Stimulated activated CD8-positive, alpha-beta memory T cell treated with anti-CD3 and anti-CD28 coated beads, Interleukin-12 subunit alpha, Interleukin-12 subunit beta, amount 100 ng/mL, for 1 hour (primary cell): Measurements from ENCODE around the gene ZSWIM5.
"Not testable (repeated sequence)": the region's sequence is repeated elsewhere in the genome, so short reads cannot be mapped to it uniquely, and the experiment has no call there.

Experiments
- DNase-seq: peaks from one replicate; pipeline ENCODE4 v3.0.0-alpha.2; 2020; ENCODE audit warnings: low read depth

The ZSWIM5 gene

GRCh38 chr1:45002650-45003645 is 203.5 kb downstream of the ZSWIM5 start:
- DNase-seq: no peak

GRCh38 chr1:45001576-45001975 is 204.8 kb downstream of the ZSWIM5 start:
- DNase-seq: not testable (repeated sequence)

- DNase-seq: no peak
Observed at GRCh38 chr1:45001011-45001481, 205.4 kb downstream of the ZSWIM5 start.

GRCh38 chr1:44999232-44999631 is 207.2 kb downstream of the ZSWIM5 start:
- no peak for DNase-seq

- no peak for DNase-seq
Observed at GRCh38 chr1:44995467-44996238, 210.8 kb downstream of the ZSWIM5 start.

GRCh38 chr1:44994309-44994898 is 212.0 kb downstream of the ZSWIM5 start:
- no peak for DNase-seq

- DNase-seq: no peak
Observed at GRCh38 chr1:44988531-44989156, 217.8 kb downstream of the ZSWIM5 start.

- DNase-seq: no peak
Observed at GRCh38 chr1:44985747-44986359, 220.6 kb downstream of the ZSWIM5 start.

- not testable (repeated sequence) for DNase-seq
Observed at GRCh38 chr1:44977372-44977771, 229.0 kb downstream of the ZSWIM5 start.

GRCh38 chr1:44976252-44976651 is 230.2 kb downstream of the ZSWIM5 start:
- no peak for DNase-seq

- DNase-seq: no peak
Observed at GRCh38 chr1:44973645-44974044, 232.8 kb downstream of the ZSWIM5 start.

- DNase-seq: no peak
Observed at GRCh38 chr1:44970317-44970716, 236.1 kb downstream of the ZSWIM5 start.
